ENCODE results near the gene DDT. TPM values are rescaled to one million over a fixed set of nuclear protein-coding genes. Genes with fewer than 3 reads are reported as not detected.
A peak's percentile ranks its signal among the peaks of the same experiment; 100 is the strongest.
"Not testable (repeated sequence)": the region's sequence is repeated elsewhere in the genome, so short reads cannot be mapped to it uniquely, and the experiment has no call there.

The DDT gene
- total RNA-seq, 2 experiments from 2014 or later: 117 to 129 TPM

GRCh38 chr22:23980567-23980966 is 6.3 kb upstream of the DDT start:
- H3K9me3 Mint-ChIP-seq; CTCF ChIA-PET; H3K27ac Mint-ChIP-seq; H3K4me1 Mint-ChIP-seq; H3K27me3 Mint-ChIP-seq; H3K36me3 Mint-ChIP-seq (ENCODE audit: low read depth); DNase-seq; POLR2A ChIA-PET; H3K4me3 Mint-ChIP-seq: not testable (repeated sequence)

DNA sequence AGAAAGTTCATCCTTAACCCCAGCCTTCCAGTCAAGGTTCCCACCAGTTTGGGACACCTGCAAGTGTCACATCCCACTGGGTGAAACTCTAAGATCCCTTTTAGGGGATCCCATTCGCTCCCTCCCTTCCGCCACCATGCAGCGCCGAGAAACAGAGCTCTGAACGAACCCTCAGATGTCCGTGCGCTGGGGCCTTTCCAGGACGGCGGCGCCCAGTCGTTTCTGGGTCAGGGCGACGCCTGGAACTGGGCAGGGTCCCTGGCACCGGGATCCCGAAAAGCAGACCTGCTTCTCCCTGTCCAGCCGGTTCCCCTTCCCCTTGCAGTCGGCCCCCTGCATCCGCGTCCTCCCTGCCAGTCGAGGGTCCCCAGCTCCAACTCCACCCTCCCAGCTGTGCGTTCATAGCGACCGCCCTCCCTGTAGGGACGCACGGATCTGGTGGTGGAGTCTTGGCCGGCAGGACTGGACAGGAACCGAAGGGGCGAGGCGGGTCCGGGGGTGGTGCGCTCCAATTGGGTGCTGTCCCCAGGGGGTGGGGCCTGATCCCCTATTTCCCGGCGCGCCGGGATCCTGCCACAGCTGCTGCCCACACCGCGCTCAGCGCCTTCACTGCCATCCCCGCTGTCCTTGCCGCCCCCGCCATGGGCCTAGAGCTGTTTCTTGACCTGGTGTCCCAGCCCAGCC is 5.5 kb upstream of the DDT start, which contains the start of gene GSTT2:
GSTT2 (plus strand) TSS at position 578 of the 684 bp plus-strand sequence.
- H3K27me3 Mint-ChIP-seq; H3K4me1 Mint-ChIP-seq; H3K27ac Mint-ChIP-seq; DNase-seq; H3K36me3 Mint-ChIP-seq (ENCODE audit: low read depth); POLR2A ChIA-PET; H3K9me3 Mint-ChIP-seq; CTCF ChIA-PET; H3K4me3 Mint-ChIP-seq: not testable (repeated sequence)

- H3K4me1 Mint-ChIP-seq; DNase-seq; CTCF ChIA-PET; POLR2A ChIA-PET; H3K36me3 Mint-ChIP-seq (ENCODE audit: low read depth); H3K27ac Mint-ChIP-seq; H3K4me3 Mint-ChIP-seq; H3K9me3 Mint-ChIP-seq; H3K27me3 Mint-ChIP-seq: not testable (repeated sequence)
These were observed 3.1 kb upstream of the DDT start for GRCh38 chr22:23977304-23977703.

GRCh38 chr22:23974836-23975352 is 653 bp upstream of the DDT start:
- POLR2A ChIA-PET, H3K27ac Mint-ChIP-seq, H3K4me3 Mint-ChIP-seq, CTCF ChIA-PET, DNase-seq, H3K27me3 Mint-ChIP-seq, H3K9me3 Mint-ChIP-seq: not testable (repeated sequence)
- peaks cover 19% of the 10 kb centered on the region for H3K36me3 Mint-ChIP-seq (ENCODE audit: low read depth)
- H3K4me1 Mint-ChIP-seq: peaks cover 18% of the 10 kb centered on the region

DNA sequence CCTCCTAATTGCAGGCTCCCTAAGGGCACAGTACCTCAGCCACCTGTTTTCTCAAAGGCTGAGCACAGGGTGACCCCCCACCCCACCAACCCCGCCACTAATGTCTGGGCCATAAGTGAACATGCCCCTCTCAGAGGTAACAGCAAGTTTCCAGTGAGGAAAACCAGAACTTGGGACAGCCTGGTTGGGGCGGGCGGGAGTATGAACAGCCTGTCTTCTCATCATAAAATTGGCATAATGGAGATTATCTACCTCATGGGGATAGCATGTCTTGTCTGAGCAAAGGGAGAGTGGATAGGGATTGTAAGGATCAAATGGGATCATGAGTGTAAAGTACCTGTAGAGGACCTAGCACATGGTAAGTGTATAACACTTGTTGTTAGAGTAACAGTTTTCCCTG is 2.3 kb downstream of the DDT start:
- H3K27me3 Mint-ChIP-seq, DNase-seq, POLR2A ChIA-PET, H3K27ac Mint-ChIP-seq, H3K9me3 Mint-ChIP-seq: not testable (repeated sequence)
- CTCF ChIA-PET: interaction anchor here (1.2 to 1.4 kb wide), 2 partner anchors 45 to 78 kb away, joined by 3 read pairs; partner anchors contain the start of gene MIF
- peak overlapping the region; percentile 50 for H3K4me3 Mint-ChIP-seq
- H3K36me3 Mint-ChIP-seq (ENCODE audit: low read depth): peaks cover 27% of the 10 kb centered on the region
- H3K4me1 Mint-ChIP-seq: peaks cover 25% of the 10 kb centered on the region

DNA sequence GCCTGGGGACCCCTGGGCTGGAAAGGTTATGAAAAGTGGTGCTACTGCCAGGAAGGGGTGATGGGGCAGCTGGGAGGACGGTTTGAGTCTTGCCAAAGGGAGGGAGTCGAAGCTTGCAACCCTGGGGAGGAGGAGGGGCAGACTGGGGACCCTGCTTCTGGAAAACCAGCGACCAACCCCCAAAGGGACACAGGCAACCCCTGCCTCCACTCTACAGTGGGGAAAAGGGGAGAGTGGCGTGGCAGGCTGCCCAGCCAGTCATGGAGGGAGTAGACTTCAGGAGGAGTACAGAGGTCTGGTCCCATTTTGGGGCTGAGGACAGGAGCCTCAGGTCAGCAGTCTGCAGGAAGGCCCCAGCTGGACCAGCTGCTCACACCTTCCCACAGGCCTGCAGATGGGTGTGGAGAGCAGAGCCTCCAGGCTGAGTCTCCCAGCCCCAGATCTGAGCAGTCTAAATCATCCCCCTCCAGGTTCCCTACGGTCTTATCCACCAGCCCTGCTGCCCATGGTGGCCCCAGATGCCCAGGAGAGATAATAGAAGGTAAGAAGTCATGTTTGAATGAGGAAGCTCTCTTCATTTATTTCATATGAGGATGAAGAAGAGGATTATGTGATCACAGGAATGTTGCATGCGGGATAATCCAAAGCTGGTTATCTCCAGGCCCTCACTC is 3.3 kb downstream of the DDT start:
- CTCF ChIA-PET: interaction anchor here (1.2 to 1.4 kb wide), 2 partner anchors 44 to 77 kb away, joined by 3 read pairs; partner anchors contain the start of gene MIF
- peaks cover 27% of the 10 kb centered on the region for H3K36me3 Mint-ChIP-seq (ENCODE audit: low read depth)
- POLR2A ChIA-PET: no interaction called here

GRCh38 chr22:23970201-23970641 is 4.0 kb downstream of the DDT start:
- CTCF ChIA-PET: no interaction called here
- Mint-ChIP-seq H3K4me3 (peak overlapping the region; percentile 0), H3K36me3 (ENCODE audit: low read depth) (peaks cover 27% of the 10 kb centered on the region), H3K9me3 (no peaks in the 10 kb centered on the region), H3K27me3 (no peaks in the 10 kb centered on the region), H3K27ac (no peak overlapping the region), H3K4me1 (peaks cover 25% of the 10 kb centered on the region)
- DNase-seq: no peak
- POLR2A ChIA-PET: no interaction called here

More for the DNA sequence above, 3.3 kb downstream of the DDT start:
- H3K27ac Mint-ChIP-seq: no peak overlapping the region
- peaks cover 25% of the 10 kb centered on the region for H3K4me1 Mint-ChIP-seq
- H3K27me3 Mint-ChIP-seq: no peaks in the 10 kb centered on the region
- no peaks in the 10 kb centered on the region for H3K9me3 Mint-ChIP-seq
- H3K4me3 Mint-ChIP-seq: no peak overlapping the region
- no peak for DNase-seq

GRCh38 chr22:23969071-23969470 is 5.2 kb downstream of the DDT start:
- Mint-ChIP-seq H3K9me3 (no peaks in the 10 kb centered on the region), H3K36me3 (ENCODE audit: low read depth) (peaks cover 27% of the 10 kb centered on the region), H3K4me3 (no peak overlapping the region), H3K27me3 (no peaks in the 10 kb centered on the region), H3K27ac (no peak overlapping the region), H3K4me1 (peaks cover 25% of the 10 kb centered on the region)
- no peak for DNase-seq
- ChIA-PET CTCF (no interaction called here), POLR2A (no interaction called here)

GRCh38 chr22:23966568-23966967 is 7.7 kb downstream of the DDT start, which contains the start of gene DDTL:
DDTL (plus strand) TSS chr22:23966888; CDS start chr22:23966915, 27 bp downstream.
- DNase-seq, CTCF ChIA-PET, H3K4me3 Mint-ChIP-seq, H3K9me3 Mint-ChIP-seq, H3K27ac Mint-ChIP-seq, POLR2A ChIA-PET, H3K27me3 Mint-ChIP-seq: not testable (repeated sequence)
- H3K4me1 Mint-ChIP-seq: peaks cover 20% of the 10 kb centered on the region
- H3K36me3 Mint-ChIP-seq (ENCODE audit: low read depth): peaks cover 23% of the 10 kb centered on the region

DNA sequence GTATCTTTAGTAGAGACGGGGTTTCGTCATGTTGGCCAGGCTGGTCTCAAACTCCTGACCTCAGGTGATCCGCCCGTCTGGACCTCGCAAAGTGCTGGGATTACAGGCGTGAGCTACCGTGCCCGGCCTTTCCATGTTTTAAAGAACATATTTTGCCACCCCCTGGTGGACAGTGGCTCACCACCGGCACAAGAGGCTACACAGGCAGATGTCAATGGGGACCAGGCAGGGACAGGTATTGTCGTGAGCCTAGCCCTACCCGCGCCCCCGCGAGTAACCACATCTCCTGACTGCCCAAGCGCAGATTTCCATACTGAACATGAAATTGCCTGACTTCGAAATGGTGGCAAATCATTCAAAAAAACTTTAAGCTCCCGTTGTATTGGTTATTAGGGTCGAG is 8.1 kb downstream of the DDT start:
- H3K27ac Mint-ChIP-seq, POLR2A ChIA-PET, H3K27me3 Mint-ChIP-seq, DNase-seq, H3K4me3 Mint-ChIP-seq, CTCF ChIA-PET, H3K9me3 Mint-ChIP-seq: not testable (repeated sequence)
- Mint-ChIP-seq H3K4me1 (peaks cover 16% of the 10 kb centered on the region), H3K36me3 (ENCODE audit: low read depth) (peaks cover 18% of the 10 kb centered on the region)

GRCh38 chr22:23961084-23961771 is 13.0 kb downstream of the DDT start, which contains the start of gene GSTT2B:
GSTT2B (minus strand) TSS chr22:23961195; CDS start chr22:23961131, 64 bp downstream.
- H3K36me3 Mint-ChIP-seq (ENCODE audit: low read depth); H3K27me3 Mint-ChIP-seq; H3K27ac Mint-ChIP-seq; H3K4me1 Mint-ChIP-seq; CTCF ChIA-PET; H3K4me3 Mint-ChIP-seq; DNase-seq; H3K9me3 Mint-ChIP-seq; POLR2A ChIA-PET: not testable (repeated sequence)

- not testable (repeated sequence) for H3K27ac Mint-ChIP-seq, H3K27me3 Mint-ChIP-seq
- CTCF ChIA-PET: interaction anchor here (0.8 to 0.9 kb wide), 2 partner anchors 220 to 291 kb away, joined by 3 read pairs; no protein-coding TSS in a partner anchor
These were observed 17.8 kb downstream of the DDT start for GRCh38 chr22:23956301-23956900.

More at GRCh38 chr22:23956301-23956900, 17.8 kb downstream of the DDT start:
- H3K4me1 Mint-ChIP-seq; H3K9me3 Mint-ChIP-seq; POLR2A ChIA-PET; H3K4me3 Mint-ChIP-seq; H3K36me3 Mint-ChIP-seq (ENCODE audit: low read depth): not testable (repeated sequence)
- DNase-seq: peak; percentile 85
